ENCODE results near the gene C16orf78. TPM values are rescaled to one million over a fixed set of nuclear protein-coding genes. Genes with fewer than 3 reads are reported as not detected.

Gene C16orf78
- total RNA-seq, 1 donor from 2014 or later: not detected

DNA sequence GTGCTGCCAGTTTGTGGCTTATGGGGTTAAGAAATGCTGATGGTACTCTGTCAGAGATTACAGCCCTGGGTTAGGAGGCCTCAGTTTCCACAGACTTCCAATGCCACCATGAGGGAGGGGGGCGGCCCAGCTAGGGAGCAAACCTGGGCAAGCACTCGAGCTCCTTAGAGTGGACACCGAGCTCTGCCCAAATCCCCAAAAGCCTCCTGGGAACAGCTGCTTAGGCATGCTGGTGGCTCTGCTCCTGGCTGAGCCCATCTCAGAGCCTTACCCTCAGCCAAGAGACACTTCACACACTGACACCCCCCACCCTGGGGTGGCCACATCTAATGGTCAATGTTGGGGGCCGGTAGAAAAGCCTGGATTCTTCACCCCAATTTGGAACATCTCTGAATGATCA, 66.1 kb downstream of the C16orf78 start:
- Mint-ChIP-seq H3K4me3 (no peak overlapping the region), H3K36me3 (no peaks in the 10 kb centered on the region), H3K4me1 (ENCODE audit: unreplicated experiment) (peaks cover 22% of the 10 kb centered on the region), H3K27ac (no peak overlapping the region), H3K9me3 (no peaks in the 10 kb centered on the region), H3K27me3 (peaks cover 28% of the 10 kb centered on the region)
- TF ChIP-seq CTCF (conservative IDR thresholded peaks at IDR 0.05): no peak
- DNase-seq (ENCODE audit: extremely low spot score, unreplicated experiment): no peak

GRCh38 chr16:49440156-49441065, 66.8 kb downstream of the C16orf78 start:
- Mint-ChIP-seq H3K36me3 (no peaks in the 10 kb centered on the region), H3K27me3 (peaks cover 28% of the 10 kb centered on the region), H3K4me3 (no peak overlapping the region), H3K4me1 (ENCODE audit: unreplicated experiment) (peaks cover 21% of the 10 kb centered on the region), H3K9me3 (no peaks in the 10 kb centered on the region), H3K27ac (no peak overlapping the region)
- peak; percentile 45 for TF ChIP-seq CTCF (conservative IDR thresholded peaks at IDR 0.05)
- DNase-seq (ENCODE audit: extremely low spot score, unreplicated experiment): no peak

GRCh38 chr16:49441366-49441780, 67.8 kb downstream of the C16orf78 start:
- no peak overlapping the region for H3K27ac Mint-ChIP-seq
- H3K9me3 Mint-ChIP-seq: no peaks in the 10 kb centered on the region
- no peaks in the 10 kb centered on the region for H3K36me3 Mint-ChIP-seq
- TF ChIP-seq CTCF (conservative IDR thresholded peaks at IDR 0.05): peak; percentile 56
- no peak overlapping the region for H3K4me3 Mint-ChIP-seq
- peaks cover 27% of the 10 kb centered on the region for H3K27me3 Mint-ChIP-seq
- H3K4me1 Mint-ChIP-seq (ENCODE audit: unreplicated experiment): peaks cover 21% of the 10 kb centered on the region
- DNase-seq (ENCODE audit: extremely low spot score, unreplicated experiment): no peak

DNA sequence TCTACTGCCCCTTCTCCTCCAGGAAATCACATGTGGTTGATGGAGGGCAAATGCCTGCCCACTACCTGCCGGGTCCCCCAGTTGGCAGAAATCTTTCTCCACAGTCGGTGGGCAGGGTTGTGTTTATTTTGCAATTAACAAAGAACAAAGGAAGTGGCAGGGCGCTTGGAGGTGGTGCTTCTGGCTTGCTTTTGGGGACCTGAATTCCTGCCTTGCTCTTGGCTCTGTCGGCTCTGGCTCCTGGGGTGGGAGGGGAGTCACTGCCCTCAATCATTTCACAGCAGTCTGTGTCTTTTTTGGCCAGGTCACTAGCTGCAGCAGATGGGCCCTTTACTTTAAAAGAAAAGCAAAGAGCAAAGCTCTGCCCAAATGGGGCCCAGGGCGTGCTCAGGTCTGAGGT, 69.2 kb downstream of the C16orf78 start:
- TF ChIP-seq CTCF (conservative IDR thresholded peaks at IDR 0.05): no peak
- peaks cover 17% of the 10 kb centered on the region for H3K27me3 Mint-ChIP-seq
- H3K4me3 Mint-ChIP-seq: no peak overlapping the region
- no peak for DNase-seq (ENCODE audit: extremely low spot score, unreplicated experiment)
- H3K36me3 Mint-ChIP-seq: no peaks in the 10 kb centered on the region
- H3K27ac Mint-ChIP-seq: no peak overlapping the region
- H3K4me1 Mint-ChIP-seq (ENCODE audit: unreplicated experiment): peaks cover 21% of the 10 kb centered on the region
- no peaks in the 10 kb centered on the region for H3K9me3 Mint-ChIP-seq

GRCh38 chr16:49443576-49443975, 70.0 kb downstream of the C16orf78 start:
- peaks cover 17% of the 10 kb centered on the region for H3K4me1 Mint-ChIP-seq (ENCODE audit: unreplicated experiment)
- no peak for TF ChIP-seq CTCF (conservative IDR thresholded peaks at IDR 0.05)
- no peak overlapping the region for H3K27ac Mint-ChIP-seq
- H3K27me3 Mint-ChIP-seq: peaks cover 16% of the 10 kb centered on the region
- DNase-seq (ENCODE audit: extremely low spot score, unreplicated experiment): no peak
- no peaks in the 10 kb centered on the region for H3K36me3 Mint-ChIP-seq
- H3K9me3 Mint-ChIP-seq: no peaks in the 10 kb centered on the region
- no peak overlapping the region for H3K4me3 Mint-ChIP-seq

All from type B pancreatic cell (in vitro differentiated cells).